ENCODE data around the gene CDC25B.

- TF ChIP-seq POLR2A (IDR thresholded peaks at IDR 0.05; ENCODE audit: low read depth, low read length) (no peak), POLR2AphosphoS5 (IDR thresholded peaks at IDR 0.05; ENCODE audit: low read depth, low read length) (no peak)
Observed at GRCh38 chr20:3811467-3812258, 15.6 kb downstream of the CDC25B start.
